ENCODE measurements around the gene EAPP.
"Not testable (repeated sequence)": the region's sequence is repeated elsewhere in the genome, so short reads cannot be mapped to it uniquely, and the experiment has no call there.

DNA sequence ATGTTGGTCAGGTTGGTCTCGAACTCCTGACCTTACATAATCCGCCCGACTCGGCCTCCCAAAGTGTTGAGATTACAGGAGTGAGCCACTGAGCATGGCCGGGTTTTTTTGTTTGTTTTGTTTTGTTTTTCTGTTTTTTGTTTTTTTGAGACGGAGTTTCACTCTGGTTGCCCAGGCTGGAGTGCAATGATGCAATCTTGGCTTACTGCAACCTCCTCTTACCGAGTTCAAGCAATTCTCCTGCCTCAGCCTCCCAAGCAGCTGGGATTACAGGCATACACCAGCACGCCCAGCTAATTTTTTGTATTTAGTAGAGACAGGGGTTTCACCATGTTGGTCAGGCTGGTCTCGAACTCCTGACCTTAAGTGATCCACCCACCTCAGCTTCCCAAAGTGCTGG is 35.5 kb downstream of the EAPP start:
- not testable (repeated sequence) for TF ChIP-seq POLR2A, POLR2AphosphoS5, TAF1, SPI1, POU2F2 (IDR thresholded peaks at IDR 0.05; ENCODE audit: low read depth, low read length)
